Cardiac muscle cell (in vitro differentiated cells and primary cell): ENCODE measurements around the gene ST6GALNAC5. TPM values are rescaled to one million over a fixed set of nuclear protein-coding genes. Genes with fewer than 3 reads are reported as not detected.

Experiments
- DNase-seq, 2 donors: peaks; one replicate each; pipeline versions ENCODE4 v3.0.0 to v3.0.0-alpha.2; 2010 to 2017; ENCODE audit warnings: low read depth in 1 of 2, low spot score in 1 of 2
- H3K27ac ChIP-seq: fragments of 200-600 bp; sonication (generic); 2 replicates; pipeline ENCODE4 v1.5.1; 2016
- H3K27me3 ChIP-seq: fragments of 200-600 bp; sonication (generic); 2 replicates; pipeline ENCODE4 v1.6.0; 2016; ENCODE audit warnings: control low read depth
- H3K36me3 ChIP-seq: fragments of 200-600 bp; sonication (generic); 2 replicates; pipeline ENCODE4 v1.5.1; 2016; ENCODE audit warnings: control low read depth
- H3K4me1 ChIP-seq: fragments of 200-600 bp; sonication (generic); 2 replicates; pipeline ENCODE4 v1.8.1; 2017; ENCODE audit warnings: low read depth, mild to moderate bottlenecking, mixed run types
- H3K4me3 ChIP-seq: fragments of 200-600 bp; sonication (generic); 2 replicates; pipeline ENCODE4 v1.5.1; 2016; ENCODE audit warnings: mild to moderate bottlenecking
- H3K9me3 ChIP-seq: fragments of 200-600 bp; sonication (generic); 2 replicates; pipeline ENCODE4 v1.5.1; 2017; ENCODE audit warnings: low read depth, mild to moderate bottlenecking, control low read depth
- polyA plus RNA-seq: library from polyadenylated mRNA; unstranded; fragments of >200 nt; fragmentation: Nextera tagmentation; extraction: Ambion mirVana; gene quantifications from 2 replicates; pipeline ENCODE4 v1.2.1, GENCODE V29; 2016
- total RNA-seq: library from RNA; depleted of rRNA; stranded (reverse); fragments of >200 nt; gene quantifications from 2 replicates; pipeline ENCODE4 v1.2.3, GENCODE V29; 2016
- TF ChIP-seq, protein P1 (sequence below): IDR thresholded peaks from 2 replicates; pipeline ENCODE4 v1.5.1; 2012; ENCODE audit warnings: low read depth, mild to moderate bottlenecking, low read length

ST6GALNAC5 gene
- total and polyA plus RNA-seq, 2 experiments from 2014 or later: 1.5 to 4.0 TPM

DNA sequence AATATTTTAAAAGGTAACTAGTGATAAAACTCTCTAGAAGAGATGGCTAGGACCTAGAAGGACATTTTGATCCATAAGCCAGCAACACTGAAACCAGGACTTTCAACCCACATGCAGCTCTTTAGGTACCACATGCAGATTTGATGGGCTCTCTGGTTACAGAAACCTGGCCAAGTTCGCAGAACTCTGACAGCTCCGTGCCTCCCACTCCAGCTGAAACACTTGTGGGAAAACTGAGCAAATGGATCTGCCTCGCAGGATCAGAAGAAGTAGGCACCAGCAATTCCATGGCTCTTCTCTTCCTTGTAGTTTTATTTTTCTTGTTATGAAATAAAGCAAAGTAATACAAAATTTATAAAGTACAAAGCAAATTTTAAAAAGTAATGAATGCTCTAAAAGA is 58.5 kb downstream of the ST6GALNAC5 start:
- Histone ChIP-seq H3K4me3 (no peak overlapping the region), H3K27ac (no peak overlapping the region), H3K4me1 (peaks cover 7% of the 10 kb centered on the region), H3K9me3 (no peaks in the 10 kb centered on the region), H3K36me3 (no peaks in the 10 kb centered on the region), H3K27me3 (no peaks in the 10 kb centered on the region)
- TF ChIP-seq, protein P1, sequence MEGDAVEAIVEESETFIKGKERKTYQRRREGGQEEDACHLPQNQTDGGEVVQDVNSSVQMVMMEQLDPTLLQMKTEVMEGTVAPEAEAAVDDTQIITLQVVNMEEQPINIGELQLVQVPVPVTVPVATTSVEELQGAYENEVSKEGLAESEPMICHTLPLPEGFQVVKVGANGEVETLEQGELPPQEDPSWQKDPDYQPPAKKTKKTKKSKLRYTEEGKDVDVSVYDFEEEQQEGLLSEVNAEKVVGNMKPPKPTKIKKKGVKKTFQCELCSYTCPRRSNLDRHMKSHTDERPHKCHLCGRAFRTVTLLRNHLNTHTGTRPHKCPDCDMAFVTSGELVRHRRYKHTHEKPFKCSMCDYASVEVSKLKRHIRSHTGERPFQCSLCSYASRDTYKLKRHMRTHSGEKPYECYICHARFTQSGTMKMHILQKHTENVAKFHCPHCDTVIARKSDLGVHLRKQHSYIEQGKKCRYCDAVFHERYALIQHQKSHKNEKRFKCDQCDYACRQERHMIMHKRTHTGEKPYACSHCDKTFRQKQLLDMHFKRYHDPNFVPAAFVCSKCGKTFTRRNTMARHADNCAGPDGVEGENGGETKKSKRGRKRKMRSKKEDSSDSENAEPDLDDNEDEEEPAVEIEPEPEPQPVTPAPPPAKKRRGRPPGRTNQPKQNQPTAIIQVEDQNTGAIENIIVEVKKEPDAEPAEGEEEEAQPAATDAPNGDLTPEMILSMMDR: no peak
- DNase-seq: no peak

DNA sequence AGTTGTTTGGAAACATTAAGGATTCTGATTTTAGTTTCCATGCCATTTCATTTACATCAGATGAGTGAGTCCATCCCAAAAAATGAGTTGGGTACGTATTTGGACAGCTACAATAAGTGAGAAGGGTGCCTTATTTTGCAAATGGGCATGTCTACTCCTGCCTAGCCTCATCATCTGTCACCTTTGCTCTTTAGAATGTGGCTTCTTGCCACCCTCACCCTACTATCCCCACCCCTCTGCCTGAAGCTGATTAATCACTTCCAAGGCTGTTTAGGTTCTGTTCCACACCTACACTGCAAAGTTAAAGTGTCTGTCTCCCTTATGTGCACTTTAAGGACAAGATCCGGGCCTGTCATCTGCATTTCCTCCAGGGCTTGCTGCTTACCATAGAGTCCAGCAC is 61.2 kb downstream of the ST6GALNAC5 start:
- TF ChIP-seq, protein P1: no peak
- no peaks in the 10 kb centered on the region for H3K27me3 ChIP-seq
- no peak overlapping the region for H3K27ac ChIP-seq
- no peak for DNase-seq
- no peaks in the 10 kb centered on the region for H3K9me3 ChIP-seq
- H3K4me1 ChIP-seq: peaks cover 17% of the 10 kb centered on the region
- no peak overlapping the region for H3K4me3 ChIP-seq
- no peaks in the 10 kb centered on the region for H3K36me3 ChIP-seq

DNA sequence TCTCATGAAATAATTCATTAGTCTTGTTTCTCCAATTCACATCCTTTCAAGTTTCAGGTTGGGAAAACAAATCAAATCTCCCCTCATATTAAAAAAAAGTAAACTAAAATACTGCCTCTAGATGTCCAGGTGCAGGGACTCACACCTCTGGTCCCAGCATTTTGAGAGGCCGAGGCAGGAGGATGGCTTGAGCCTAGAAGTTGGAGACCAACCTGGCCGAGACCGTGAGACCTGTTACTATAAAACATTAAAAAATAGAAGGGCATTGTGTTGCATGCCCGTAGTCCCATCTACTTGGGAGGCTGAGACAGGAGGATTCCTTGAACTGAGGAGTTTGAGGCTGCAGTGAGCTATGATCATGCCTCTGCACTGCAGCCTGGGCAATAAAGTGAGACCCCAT is 61.9 kb downstream of the ST6GALNAC5 start:
- no peaks in the 10 kb centered on the region for H3K9me3 ChIP-seq
- no peaks in the 10 kb centered on the region for H3K27me3 ChIP-seq
- TF ChIP-seq, protein P1: no peak
- no peak overlapping the region for H3K4me3 ChIP-seq
- H3K27ac ChIP-seq: no peak overlapping the region
- DNase-seq: no peak
- no peaks in the 10 kb centered on the region for H3K36me3 ChIP-seq
- peaks cover 23% of the 10 kb centered on the region for H3K4me1 ChIP-seq

DNA sequence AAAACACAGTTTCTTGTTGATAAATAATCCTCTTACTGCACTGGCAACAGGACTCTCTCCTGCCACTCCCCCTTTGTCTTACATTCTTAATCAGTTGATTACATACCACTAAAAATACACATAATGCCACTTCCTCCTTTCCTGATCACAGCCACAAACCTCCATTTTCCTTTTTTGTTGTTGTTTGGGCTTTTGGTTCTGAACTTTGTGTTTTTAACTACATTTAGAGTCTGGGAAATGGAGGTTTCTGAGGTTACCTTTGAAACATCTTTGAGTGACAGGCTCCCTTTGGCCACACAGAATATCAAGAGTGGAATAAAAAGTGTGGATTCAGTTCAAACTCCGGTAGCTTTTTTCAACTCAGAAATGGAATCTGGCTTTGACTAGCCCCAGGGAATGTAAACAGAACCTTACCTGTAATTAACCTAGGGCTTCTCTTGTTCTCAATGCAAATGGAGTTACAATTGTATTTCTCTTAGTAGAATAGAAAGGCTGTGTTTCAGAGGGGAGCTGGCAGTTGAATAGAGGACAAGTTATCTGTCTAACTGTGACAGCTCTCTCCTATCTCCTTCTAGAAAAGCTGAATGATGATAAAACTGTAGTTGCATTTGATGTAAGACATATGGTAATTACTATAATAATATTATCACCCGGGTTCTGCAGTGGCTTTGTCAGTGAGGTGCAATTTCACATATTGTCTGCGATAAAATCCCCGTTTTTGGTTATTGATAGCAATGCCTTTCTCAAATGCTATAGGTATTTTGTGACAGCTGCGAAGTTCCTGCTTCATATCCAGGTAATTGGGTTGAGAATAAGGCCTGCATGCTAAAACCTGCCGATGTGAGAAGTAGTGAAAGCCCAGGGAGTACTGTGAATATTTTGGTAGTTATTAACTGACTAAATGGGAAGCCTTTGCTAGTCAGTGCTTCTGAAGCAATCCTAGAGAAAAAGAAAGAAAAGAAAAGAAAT is 66.9 kb downstream of the ST6GALNAC5 start:
- H3K4me1 ChIP-seq: peaks cover 37% of the 10 kb centered on the region
- no peaks in the 10 kb centered on the region for H3K27me3 ChIP-seq
- H3K4me3 ChIP-seq: no peak overlapping the region
- H3K27ac ChIP-seq: peak overlapping the region; percentile 75
- H3K36me3 ChIP-seq: no peaks in the 10 kb centered on the region
- TF ChIP-seq, protein P1: no peak
- H3K9me3 ChIP-seq: no peaks in the 10 kb centered on the region
- DNase-seq: no peak

DNA sequence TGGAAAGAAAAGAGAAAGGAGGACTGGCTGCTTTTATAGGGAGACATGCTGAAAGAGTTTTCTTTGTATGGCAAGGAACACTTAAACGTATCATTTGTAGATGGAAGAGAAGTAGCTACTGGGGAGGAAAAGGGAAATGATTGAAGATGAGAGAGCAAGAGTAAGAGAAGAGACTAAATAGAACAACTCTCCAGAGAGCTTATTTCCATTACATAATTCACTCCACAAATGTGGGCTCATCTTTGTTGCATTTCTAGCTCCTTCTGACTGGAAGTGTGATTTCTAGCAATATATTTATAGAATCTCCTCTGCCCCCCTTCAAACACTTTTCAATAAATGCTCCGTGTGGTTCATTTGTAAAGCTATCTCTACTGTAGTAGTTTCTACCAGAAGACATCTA is 71.0 kb downstream of the ST6GALNAC5 start:
- no peak for DNase-seq
- Histone ChIP-seq H3K4me3 (no peak overlapping the region), H3K27me3 (no peaks in the 10 kb centered on the region), H3K4me1 (peaks cover 36% of the 10 kb centered on the region), H3K9me3 (no peaks in the 10 kb centered on the region), H3K27ac (peak overlapping the region; percentile 69), H3K36me3 (no peaks in the 10 kb centered on the region)
- TF ChIP-seq, protein P1: no peak
